Measurements from ENCODE around the gene IL36G. TPM values are rescaled to one million over a fixed set of nuclear protein-coding genes. Genes with fewer than 3 reads are reported as not detected.
"Not testable (repeated sequence)": the region's sequence is repeated elsewhere in the genome, so short reads cannot be mapped to it uniquely, and the experiment has no call there.

IL36G gene
- not detected for total RNA-seq
- not detected for polyA plus RNA-seq
- long read RNA-seq, donor 1 = 0 reads
- long read RNA-seq, donor 2 = 0 reads
- long read RNA-seq, donor 3 = 0 reads
- long read RNA-seq, donor 4 = 0 reads

- intact Hi-C loops (cut with DNase I) = no loop called here
- ATAC-seq (no peak), DNase-seq (no peak)
- H3K27ac ChIP-seq (ENCODE audit: low read length) = no peak within 1 kb of the TSS
- WGBS = 67% methylated on average over 7 of the region's 7 CpGs
- H3K4me1 ChIP-seq (ENCODE audit: control insufficient read depth, insufficient read depth, low read length) = no peaks in the 10 kb centered on the region
- H3K4me3 ChIP-seq (ENCODE audit: low read length) = no peak within 1 kb of the TSS
- no peaks in the 10 kb centered on the region for H3K27me3 ChIP-seq (ENCODE audit: control insufficient read depth, insufficient read depth)
- no peaks in the 10 kb centered on the region for H3K9me3 ChIP-seq (ENCODE audit: control insufficient read depth, low read length)
Observed at GRCh38 chr2:112977559-112978056, at the start of gene IL36G. IL36G (plus strand) TSS chr2:112978006; CDS start chr2:112978639, 633 bp downstream.

GRCh38 chr2:112933261-112933660 is 44.5 kb upstream of the IL36G start:
- Histone ChIP-seq H3K27ac (ENCODE audit: low read length) (no peak overlapping the region), H3K4me3 (ENCODE audit: low read length) (no peak overlapping the region), H3K9me3 (ENCODE audit: control insufficient read depth, low read length) (no peaks in the 10 kb centered on the region), H3K27me3 (ENCODE audit: control insufficient read depth, insufficient read depth) (no peaks in the 10 kb centered on the region), H3K4me1 (ENCODE audit: control insufficient read depth, insufficient read depth, low read length) (no peaks in the 10 kb centered on the region)
- no peak for ATAC-seq
- WGBS = 90% methylated on average over 12 of the region's 12 CpGs
- intact Hi-C loops (cut with DNase I) = no loop called here
- no peak for DNase-seq

- H3K4me3 ChIP-seq (ENCODE audit: low read length); intact Hi-C loops (cut with DNase I); DNase-seq; H3K27ac ChIP-seq (ENCODE audit: low read length); H3K27me3 ChIP-seq (ENCODE audit: control insufficient read depth, insufficient read depth); H3K4me1 ChIP-seq (ENCODE audit: control insufficient read depth, insufficient read depth, low read length); ATAC-seq; H3K9me3 ChIP-seq (ENCODE audit: control insufficient read depth, low read length): not testable (repeated sequence)
- 42% methylated on average over 2 of the region's 2 CpGs for WGBS
Observed at GRCh38 chr2:112934117-112934516, 43.7 kb upstream of the IL36G start.

GRCh38 chr2:112936927-112937232 is 40.9 kb upstream of the IL36G start:
- DNase-seq (no peak), ATAC-seq (no peak)
- no peak overlapping the region for H3K27ac ChIP-seq (ENCODE audit: low read length)
- no peak overlapping the region for H3K4me3 ChIP-seq (ENCODE audit: low read length)
- no peaks in the 10 kb centered on the region for H3K27me3 ChIP-seq (ENCODE audit: control insufficient read depth, insufficient read depth)
- H3K4me1 ChIP-seq (ENCODE audit: control insufficient read depth, insufficient read depth, low read length) = no peaks in the 10 kb centered on the region
- H3K9me3 ChIP-seq (ENCODE audit: control insufficient read depth, low read length) = no peaks in the 10 kb centered on the region
- intact Hi-C loops (cut with DNase I) = no loop called here
- 78% methylated on average over 2 of the region's 2 CpGs for WGBS

- intact Hi-C loops (cut with DNase I) = no loop called here
- no peak for DNase-seq
- WGBS = 82% methylated on average over 5 of the region's 5 CpGs
Observed at GRCh38 chr2:112938904-112939303, 38.9 kb upstream of the IL36G start.

GRCh38 chr2:112939425-112939824 is 38.4 kb upstream of the IL36G start:
- Histone ChIP-seq H3K27me3 (ENCODE audit: control insufficient read depth, insufficient read depth) (no peaks in the 10 kb centered on the region), H3K27ac (ENCODE audit: low read length) (no peak overlapping the region), H3K4me3 (ENCODE audit: low read length) (no peak overlapping the region), H3K9me3 (ENCODE audit: control insufficient read depth, low read length) (no peaks in the 10 kb centered on the region), H3K4me1 (ENCODE audit: control insufficient read depth, insufficient read depth, low read length) (no peaks in the 10 kb centered on the region)
- intact Hi-C loops (cut with DNase I) = no loop called here
- ATAC-seq (no peak), DNase-seq (no peak)
- 91% methylated on average over 5 of the region's 5 CpGs for WGBS

More at GRCh38 chr2:112938904-112939303, 38.9 kb upstream of the IL36G start:
- no peak for ATAC-seq
- no peak overlapping the region for H3K27ac ChIP-seq (ENCODE audit: low read length)
- no peak overlapping the region for H3K4me3 ChIP-seq (ENCODE audit: low read length)
- no peaks in the 10 kb centered on the region for H3K27me3 ChIP-seq (ENCODE audit: control insufficient read depth, insufficient read depth)
- no peaks in the 10 kb centered on the region for H3K4me1 ChIP-seq (ENCODE audit: control insufficient read depth, insufficient read depth, low read length)
- no peaks in the 10 kb centered on the region for H3K9me3 ChIP-seq (ENCODE audit: control insufficient read depth, low read length)

GRCh38 chr2:112940859-112941625 is 36.8 kb upstream of the IL36G start:
- Histone ChIP-seq H3K4me3 (ENCODE audit: low read length) (no peak overlapping the region), H3K27me3 (ENCODE audit: control insufficient read depth, insufficient read depth) (no peaks in the 10 kb centered on the region), H3K9me3 (ENCODE audit: control insufficient read depth, low read length) (no peaks in the 10 kb centered on the region), H3K4me1 (ENCODE audit: control insufficient read depth, insufficient read depth, low read length) (no peaks in the 10 kb centered on the region), H3K27ac (ENCODE audit: low read length) (no peak overlapping the region)
- ATAC-seq = no peak
- intact Hi-C loops (cut with DNase I) = loop anchor here in 3 of 4 donors (5.0 kb wide), 1 partner anchor 194 kb away; no protein-coding TSS in a partner anchor
- no peak for DNase-seq
- WGBS = 69% methylated on average over 3 of the region's 3 CpGs

GRCh38 chr2:112941753-112942653 is 35.8 kb upstream of the IL36G start:
- WGBS = 26% methylated on average over 14 of the region's 14 CpGs
- Histone ChIP-seq H3K27me3 (ENCODE audit: control insufficient read depth, insufficient read depth) (no peaks in the 10 kb centered on the region), H3K27ac (ENCODE audit: low read length) (no peak overlapping the region), H3K4me3 (ENCODE audit: low read length) (no peak overlapping the region), H3K9me3 (ENCODE audit: control insufficient read depth, low read length) (no peaks in the 10 kb centered on the region), H3K4me1 (ENCODE audit: control insufficient read depth, insufficient read depth, low read length) (no peaks in the 10 kb centered on the region)
- ATAC-seq = peak; percentile 38 to 78
- peak; percentile 49 to 73 (median 64) for DNase-seq
- intact Hi-C loops (cut with DNase I) = loop anchor here in 3 of 4 donors (5.0 kb wide), 1 partner anchor 195 kb away; no protein-coding TSS in a partner anchor

- DNase-seq (no peak), ATAC-seq (no peak)
- Histone ChIP-seq H3K9me3 (ENCODE audit: control insufficient read depth, low read length) (peaks cover 3% of the 10 kb centered on the region), H3K4me3 (ENCODE audit: low read length) (no peak overlapping the region), H3K27me3 (ENCODE audit: control insufficient read depth, insufficient read depth) (no peaks in the 10 kb centered on the region), H3K4me1 (ENCODE audit: control insufficient read depth, insufficient read depth, low read length) (no peaks in the 10 kb centered on the region), H3K27ac (ENCODE audit: low read length) (no peak overlapping the region)
- intact Hi-C loops (cut with DNase I) = loop anchor here in 3 of 4 donors (5.0 kb wide), 1 partner anchor 195 kb away; no protein-coding TSS in a partner anchor
- 57% methylated on average over 2 of the region's 2 CpGs for WGBS
Observed at GRCh38 chr2:112942654-112943002, 35.2 kb upstream of the IL36G start.

GRCh38 chr2:112944971-112945370 is 32.8 kb upstream of the IL36G start:
- H3K27ac ChIP-seq (ENCODE audit: low read length) = no peak overlapping the region
- H3K4me3 ChIP-seq (ENCODE audit: low read length) = no peak overlapping the region
- no peak for ATAC-seq
- H3K27me3 ChIP-seq (ENCODE audit: control insufficient read depth, insufficient read depth) = no peaks in the 10 kb centered on the region
- DNase-seq = no peak
- WGBS = 91% methylated on average over 1 of the region's 1 CpG
- intact Hi-C loops (cut with DNase I) = loop anchor here in 3 of 4 donors (5.0 kb wide), 1 partner anchor 198 kb away; no protein-coding TSS in a partner anchor
- peaks cover 3% of the 10 kb centered on the region for H3K9me3 ChIP-seq (ENCODE audit: control insufficient read depth, low read length)
- H3K4me1 ChIP-seq (ENCODE audit: control insufficient read depth, insufficient read depth, low read length) = no peaks in the 10 kb centered on the region

GRCh38 chr2:112946086-112946485 is 31.7 kb upstream of the IL36G start:
- DNase-seq (no peak), ATAC-seq (no peak)
- H3K4me1 ChIP-seq (ENCODE audit: control insufficient read depth, insufficient read depth, low read length) = no peaks in the 10 kb centered on the region
- peaks cover 3% of the 10 kb centered on the region for H3K9me3 ChIP-seq (ENCODE audit: control insufficient read depth, low read length)
- H3K27me3 ChIP-seq (ENCODE audit: control insufficient read depth, insufficient read depth) = no peaks in the 10 kb centered on the region
- 75% methylated on average over 2 of the region's 2 CpGs for WGBS
- intact Hi-C loops (cut with DNase I) = no loop called here
- H3K4me3 ChIP-seq (ENCODE audit: low read length) = no peak overlapping the region
- H3K27ac ChIP-seq (ENCODE audit: low read length) = no peak overlapping the region
